Measurements from ENCODE around the gene PGC.

GRCh38 chr6:41769376-41769775 lies 22.2 kb upstream of the PGC start:
- TF ChIP-seq EP300 (IDR thresholded peaks at IDR 0.05; ENCODE audit: borderline replicate concordance in 1 of 2, low read depth in 2 of 2, low read length in 2 of 2) (no peak), EZH2 (IDR thresholded peaks at IDR 0.05; ENCODE audit: low read depth, low read length, severe bottlenecking) (no peak), CREB1 (IDR thresholded peaks at IDR 0.05) (no peak), E2F6 (IDR thresholded peaks at IDR 0.05) (no peak), CBX5 (IDR thresholded peaks at IDR 0.05; ENCODE audit: low read depth, low read length) (no peak), CTCF (IDR thresholded peaks at IDR 0.05; ENCODE audit: control extremely low read depth in 1 of 3, insufficient read depth in 1 of 3, low read depth in 1 of 3, low read length in 3 of 3) (no peak), RBBP5 (IDR thresholded peaks at IDR 0.05; ENCODE audit: borderline replicate concordance, low read depth, low read length) (no peak), POLR2AphosphoS5 (IDR thresholded peaks at IDR 0.05; ENCODE audit: low read depth, low read length) (no peak), JUND (IDR thresholded peaks at IDR 0.05; ENCODE audit: low read length) (no peak), ATF2 (IDR thresholded peaks at IDR 0.05; ENCODE audit: low read length) (no peak), SUZ12 (IDR thresholded peaks at IDR 0.05; ENCODE audit: low read length) (no peak), HDAC2 (IDR thresholded peaks at IDR 0.05; ENCODE audit: borderline replicate concordance in 1 of 2, low read depth in 2 of 2, low read length in 2 of 2) (no peak), POLR2A (IDR thresholded peaks at IDR 0.05; ENCODE audit: control extremely low read depth in 1 of 2, low read depth in 2 of 2, low read length in 2 of 2) (no peak)

Measured in H1 (cell line).